ENCODE measurements around the gene RPTOR.

RPTOR gene

DNA sequence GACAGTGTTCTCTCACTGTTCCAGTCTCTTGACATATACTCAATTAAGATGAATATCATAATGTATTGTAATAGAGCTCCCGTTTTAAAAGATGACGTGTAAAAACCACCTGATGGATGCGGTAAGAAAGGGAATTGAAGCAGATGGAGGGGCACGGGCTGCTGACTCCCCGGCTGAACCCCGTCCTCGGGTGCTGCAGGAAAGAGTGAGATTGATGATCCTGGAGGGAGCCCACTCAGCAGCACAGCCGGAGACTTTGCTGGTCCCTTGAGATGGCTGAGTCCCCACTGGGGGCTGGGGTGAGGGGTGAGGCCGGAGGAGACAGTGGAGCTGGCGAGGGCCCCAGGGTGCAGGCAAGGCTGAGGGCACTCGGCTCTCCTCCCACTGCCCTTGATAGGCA, 217.4 kb downstream of the RPTOR start:
- no peak for TF ChIP-seq GATA2 (IDR thresholded peaks at IDR 0.05; ENCODE audit: low read depth, low read length)
- no peak for TF ChIP-seq GATA3 (IDR thresholded peaks at IDR 0.05; ENCODE audit: low read depth, low read length)

DNA sequence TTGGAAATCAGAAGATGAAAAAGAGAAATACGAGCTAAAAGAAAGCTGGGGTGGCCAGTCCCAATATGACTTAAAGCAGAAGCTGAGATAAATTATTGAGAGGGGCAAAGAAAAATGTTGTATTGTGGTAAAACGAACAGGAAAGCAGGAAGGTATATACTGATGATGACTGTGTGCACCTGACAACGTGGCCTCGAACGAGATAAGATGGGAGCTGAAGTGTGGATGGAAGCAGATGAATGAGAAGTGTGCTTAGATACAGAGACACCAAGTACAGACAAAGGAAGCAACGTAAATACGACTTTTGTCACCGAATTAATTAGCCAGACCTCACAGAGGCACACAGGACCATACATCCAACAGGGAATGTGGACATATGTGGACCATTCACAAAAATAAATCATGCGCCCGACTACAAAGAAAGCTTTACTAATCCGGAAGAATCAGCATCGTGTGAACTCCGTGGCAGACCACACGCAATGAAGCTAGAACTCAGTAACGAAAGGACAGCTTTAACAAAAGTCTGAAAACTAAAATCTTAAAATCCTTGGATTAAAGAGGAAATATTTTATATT, 218.7 kb downstream of the RPTOR start:
- TF ChIP-seq GATA3 (IDR thresholded peaks at IDR 0.05; ENCODE audit: low read depth, low read length) (no peak), GATA2 (IDR thresholded peaks at IDR 0.05; ENCODE audit: low read depth, low read length) (no peak)

DNA sequence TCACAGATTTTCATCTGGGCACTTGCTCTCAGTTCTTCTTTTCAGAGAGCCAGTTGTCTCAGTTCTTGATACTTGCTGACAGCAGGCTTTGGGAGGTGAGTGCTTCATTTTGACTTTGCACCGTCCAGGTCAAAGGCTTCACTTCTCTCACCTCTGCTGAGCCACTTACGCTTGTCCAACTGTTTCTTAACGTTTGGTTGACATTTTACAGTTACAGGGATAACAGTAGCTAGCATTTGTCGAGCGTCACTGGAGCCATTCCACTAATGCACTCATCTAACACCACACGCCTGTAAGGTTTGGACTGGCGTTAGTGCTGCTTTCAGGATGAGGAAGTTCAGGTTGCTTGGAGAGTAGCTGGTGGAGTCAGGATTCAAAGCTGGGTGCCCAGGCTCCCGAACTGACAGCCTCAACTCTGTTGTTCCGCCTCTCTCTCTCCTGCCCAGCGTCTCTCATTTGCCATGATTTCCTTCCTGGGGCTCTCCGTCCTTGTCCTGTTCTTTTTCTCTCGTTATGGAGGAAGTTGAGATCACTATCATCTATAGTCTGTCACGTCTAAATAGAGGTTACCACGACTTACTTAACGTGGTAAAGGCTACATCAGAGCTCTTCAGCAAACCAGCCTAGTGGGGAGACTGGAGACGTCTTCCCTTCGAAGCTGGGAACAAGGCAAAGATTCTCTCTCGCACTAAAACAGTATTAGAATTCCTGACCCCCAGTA, 220.8 kb downstream of the RPTOR start:
- TF ChIP-seq GATA3 (IDR thresholded peaks at IDR 0.05; ENCODE audit: low read depth, low read length) (no peak), GATA2 (IDR thresholded peaks at IDR 0.05; ENCODE audit: low read depth, low read length) (no peak)

DNA sequence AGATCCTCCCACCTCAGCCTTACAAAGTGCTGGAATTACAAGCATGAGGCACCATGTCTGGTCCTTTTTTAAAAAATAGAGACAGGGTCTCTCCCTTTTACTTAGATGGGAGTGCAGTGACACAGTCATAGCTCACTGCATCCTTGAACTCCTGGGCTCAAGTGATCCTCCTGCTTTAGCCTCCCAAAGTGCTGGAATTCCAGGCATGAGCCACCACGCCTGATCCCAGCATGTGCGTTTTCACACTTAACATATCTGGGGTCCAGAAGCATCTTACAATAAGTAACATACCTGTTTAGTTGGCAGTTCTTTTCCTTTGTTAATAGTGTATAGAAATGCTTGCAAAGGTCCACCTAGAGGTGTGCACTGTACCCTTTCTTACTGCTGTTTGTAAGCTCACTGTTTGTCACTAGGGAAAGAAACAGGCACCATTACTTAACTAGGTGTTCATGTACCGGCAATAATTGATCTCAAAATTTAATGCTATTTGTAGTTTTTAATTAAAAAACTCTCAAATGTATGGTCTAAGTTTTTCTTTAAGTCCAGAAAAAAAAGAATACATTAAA, 221.7 kb downstream of the RPTOR start:
- TF ChIP-seq GATA2 (IDR thresholded peaks at IDR 0.05; ENCODE audit: low read depth, low read length), result no peak
- TF ChIP-seq GATA3 (IDR thresholded peaks at IDR 0.05; ENCODE audit: low read depth, low read length), result no peak

DNA sequence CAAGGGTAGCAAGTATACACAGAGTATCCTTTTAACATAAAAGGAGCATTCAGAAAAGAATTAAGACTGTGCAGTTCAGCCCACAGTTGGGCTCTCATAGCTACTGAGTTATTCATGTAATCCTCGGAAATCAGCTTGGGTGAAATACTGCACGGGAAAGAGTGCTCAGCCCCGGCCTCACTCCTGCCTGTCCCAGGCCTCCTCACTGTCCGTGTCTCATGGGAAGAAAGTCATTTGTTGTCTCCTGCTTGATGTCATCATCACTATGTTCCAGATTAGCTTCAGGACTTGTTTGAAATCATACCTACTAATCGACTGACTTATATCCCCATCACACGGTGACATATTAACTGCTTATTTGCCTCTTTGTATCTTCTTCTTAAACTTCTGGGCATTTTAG, 223.8 kb downstream of the RPTOR start:
- TF ChIP-seq GATA2 (IDR thresholded peaks at IDR 0.05; ENCODE audit: low read depth, low read length) (no peak), GATA3 (IDR thresholded peaks at IDR 0.05; ENCODE audit: low read depth, low read length) (no peak)

DNA sequence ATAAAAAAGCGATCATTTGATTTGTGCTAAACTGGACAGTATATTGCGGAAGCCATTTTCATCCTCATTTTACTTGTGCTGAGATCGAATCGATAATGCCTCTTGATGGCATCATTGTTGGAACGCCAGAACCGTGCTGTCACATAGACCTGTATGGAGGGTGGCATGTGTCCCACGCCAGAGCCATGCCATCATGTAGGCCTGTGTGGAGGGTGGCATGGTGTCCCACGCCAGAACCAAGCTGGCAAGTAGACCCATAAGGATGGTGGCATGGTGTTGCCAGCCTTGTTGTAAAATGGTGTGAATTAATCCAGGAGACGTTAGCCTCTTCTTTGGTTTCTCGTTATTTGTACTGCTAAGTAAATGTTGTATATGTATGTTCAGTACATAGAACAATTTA, 224.3 kb downstream of the RPTOR start:
- TF ChIP-seq GATA2 (IDR thresholded peaks at IDR 0.05; ENCODE audit: low read depth, low read length) (no peak), GATA3 (IDR thresholded peaks at IDR 0.05; ENCODE audit: low read depth, low read length) (no peak)

DNA sequence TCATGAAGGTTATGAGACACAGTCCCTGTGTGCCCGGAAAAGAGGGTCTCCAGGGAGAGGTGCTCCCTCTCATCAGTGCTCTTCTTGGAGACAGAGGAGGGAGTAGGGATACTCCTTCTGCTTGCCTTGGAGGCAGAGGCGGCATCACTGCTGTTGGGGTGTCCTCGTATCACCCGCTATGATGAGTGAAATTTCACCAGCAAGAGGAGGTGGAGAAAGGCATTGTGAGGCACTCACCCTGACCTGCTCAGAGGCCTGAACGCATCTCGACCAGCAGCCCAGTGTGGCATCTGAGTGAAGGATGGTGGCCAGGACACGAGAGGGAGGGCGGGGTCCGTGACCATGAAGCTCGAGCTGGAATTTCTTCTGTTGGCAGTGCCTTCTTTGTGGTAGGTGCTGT, 224.9 kb downstream of the RPTOR start:
- TF ChIP-seq GATA2 (IDR thresholded peaks at IDR 0.05; ENCODE audit: low read depth, low read length), result no peak
- no peak for TF ChIP-seq GATA3 (IDR thresholded peaks at IDR 0.05; ENCODE audit: low read depth, low read length)

DNA sequence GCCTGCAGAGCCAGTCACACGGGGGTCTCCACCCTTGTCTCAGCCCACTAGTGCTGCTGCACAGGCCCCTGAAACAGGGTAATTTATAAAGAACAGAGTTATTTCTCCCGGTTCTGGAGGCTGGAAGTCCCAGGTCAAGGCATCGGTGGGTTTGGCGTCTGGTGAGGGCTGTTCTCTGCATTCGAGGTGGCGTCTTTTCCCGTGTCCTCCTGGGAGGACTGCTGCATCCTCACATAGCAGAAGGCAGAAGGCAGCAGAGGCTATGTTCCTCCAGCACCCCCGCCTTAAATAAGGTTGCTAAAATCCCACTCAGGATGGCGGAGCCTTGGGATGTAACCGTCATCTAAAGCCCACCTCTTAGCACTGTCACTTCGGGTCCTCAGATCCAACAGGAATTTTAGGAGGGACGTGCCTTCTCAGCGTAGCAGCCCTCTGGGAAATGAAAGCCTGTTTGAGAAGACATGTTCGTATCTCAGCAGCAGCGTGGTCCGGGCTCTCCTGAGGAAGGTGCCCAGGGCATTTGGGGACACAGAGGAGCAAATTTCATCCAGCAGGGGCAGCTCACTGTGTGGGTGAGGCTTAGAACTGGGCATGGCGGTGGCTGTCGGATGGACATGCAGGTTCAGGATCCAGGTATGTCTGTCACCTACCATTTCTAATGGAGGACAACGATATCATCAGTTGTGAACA, 225.4 kb downstream of the RPTOR start:
- TF ChIP-seq GATA3 (IDR thresholded peaks at IDR 0.05; ENCODE audit: low read depth, low read length) (no peak), GATA2 (IDR thresholded peaks at IDR 0.05; ENCODE audit: low read depth, low read length) (no peak)

DNA sequence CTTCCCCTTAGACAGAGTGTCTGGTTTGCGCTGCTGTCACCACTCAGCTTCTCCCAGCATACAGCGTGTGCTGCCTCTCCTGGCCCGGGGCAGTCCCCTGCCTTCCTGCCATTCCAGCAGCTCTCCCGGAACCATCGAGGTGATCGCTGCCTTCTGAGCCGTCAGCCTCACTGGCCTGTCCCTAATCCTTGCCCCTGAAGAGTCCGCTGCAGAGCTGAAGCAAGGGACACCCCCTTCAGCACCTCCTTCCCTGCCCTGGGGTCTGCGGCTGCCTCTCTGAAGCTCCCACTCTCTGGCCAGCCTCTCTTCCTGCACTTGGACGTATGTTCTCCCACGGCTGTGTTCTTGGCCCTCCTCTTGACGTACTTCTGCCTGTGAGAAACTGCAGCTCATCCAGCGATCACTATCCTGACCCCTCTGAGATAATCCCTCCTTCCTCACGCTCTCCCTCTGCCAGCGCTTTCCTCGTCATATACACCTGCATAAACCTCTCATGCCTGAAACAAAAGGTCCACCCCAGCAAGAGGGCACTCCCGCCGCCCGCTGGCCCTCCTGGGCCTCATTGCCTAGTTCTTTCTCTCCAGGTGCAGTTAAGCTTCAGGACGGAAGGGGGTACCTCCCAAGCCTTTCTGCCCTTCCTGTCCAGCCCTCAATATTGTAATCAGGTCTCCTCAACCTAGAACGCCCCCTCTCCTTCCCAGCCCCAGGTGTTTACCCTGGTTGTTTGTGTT, 226.4 kb downstream of the RPTOR start:
- TF ChIP-seq GATA2 (IDR thresholded peaks at IDR 0.05; ENCODE audit: low read depth, low read length) (no peak), GATA3 (IDR thresholded peaks at IDR 0.05; ENCODE audit: low read depth, low read length) (no peak)

DNA sequence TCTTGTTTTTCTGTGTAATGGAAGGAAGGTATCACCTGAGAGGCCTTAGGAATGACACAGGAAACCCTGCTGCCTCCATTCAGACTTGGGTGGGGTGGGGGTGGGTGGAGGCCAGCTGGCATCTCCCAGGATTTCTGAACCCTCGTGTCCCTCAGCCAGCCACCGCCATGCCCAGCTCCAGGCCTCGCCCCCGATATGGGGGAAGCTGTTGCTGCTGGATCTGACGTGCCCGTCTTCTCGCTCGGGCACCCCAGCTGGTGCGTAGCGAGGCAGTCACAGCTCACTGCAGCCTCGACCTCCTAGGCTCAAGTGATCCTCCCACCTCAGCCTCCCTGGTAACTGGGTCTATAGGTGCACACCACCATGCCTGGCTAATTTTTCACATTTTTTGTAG, 227.0 kb downstream of the RPTOR start:
- no peak for TF ChIP-seq GATA2 (IDR thresholded peaks at IDR 0.05; ENCODE audit: low read depth, low read length)
- TF ChIP-seq GATA3 (IDR thresholded peaks at IDR 0.05; ENCODE audit: low read depth, low read length), result no peak

DNA sequence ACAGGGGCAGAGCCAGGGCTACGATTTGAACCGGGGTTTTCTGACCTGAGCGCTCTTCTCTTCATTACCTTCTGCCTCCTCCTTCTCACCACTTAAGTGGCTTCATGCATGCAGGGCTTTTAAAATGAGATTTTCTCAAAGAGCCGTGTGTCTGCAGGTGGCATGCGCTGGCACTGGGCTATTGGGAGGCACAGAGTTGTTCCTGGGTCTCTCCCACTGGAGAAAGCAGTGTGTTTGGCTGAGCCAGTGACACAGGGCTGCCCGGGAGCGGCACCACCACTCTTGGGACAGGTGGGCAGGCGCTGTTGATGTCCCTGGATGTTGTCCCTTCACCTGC, 228.2 kb downstream of the RPTOR start:
- no peak for TF ChIP-seq GATA3 (IDR thresholded peaks at IDR 0.05; ENCODE audit: low read depth, low read length)
- TF ChIP-seq GATA2 (IDR thresholded peaks at IDR 0.05; ENCODE audit: low read depth, low read length), result no peak

DNA sequence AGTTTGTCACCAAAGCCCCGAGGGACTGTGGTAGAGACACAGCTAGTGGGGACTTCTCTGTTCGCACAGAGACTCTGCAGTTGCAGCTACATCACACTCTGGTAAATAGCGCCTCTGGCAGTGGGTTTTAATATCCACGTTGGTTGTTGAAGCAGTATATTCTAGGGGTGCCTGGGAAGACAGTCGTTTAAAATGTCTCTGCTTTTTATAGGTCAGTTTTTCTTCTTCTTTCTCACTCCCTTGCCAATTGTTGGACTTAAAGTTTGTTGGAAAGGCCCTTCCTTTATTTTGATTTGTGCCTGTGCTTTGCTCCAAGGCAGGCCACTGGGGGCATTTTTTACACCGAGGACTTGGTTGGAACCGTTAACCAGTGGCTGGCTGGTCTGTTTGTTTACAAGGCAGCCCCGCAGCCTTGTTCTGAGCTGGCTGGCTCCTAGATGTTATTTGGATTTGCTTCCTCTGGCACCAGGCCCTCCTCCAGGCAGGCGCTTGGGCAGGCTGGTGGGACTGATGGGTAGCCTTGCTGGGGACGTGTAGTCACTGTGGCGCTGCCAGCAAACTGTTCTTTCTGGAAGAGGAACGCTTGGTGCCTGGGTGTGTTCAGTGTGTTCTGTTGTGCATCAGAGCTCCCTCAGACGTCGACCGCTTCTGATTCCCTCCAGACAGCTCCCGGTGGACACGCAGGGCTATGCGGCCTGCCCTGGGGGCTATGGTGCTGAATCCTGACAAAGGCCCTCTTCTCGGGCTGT, 228.8 kb downstream of the RPTOR start:
- TF ChIP-seq GATA2 (IDR thresholded peaks at IDR 0.05; ENCODE audit: low read depth, low read length), result no peak
- no peak for TF ChIP-seq GATA3 (IDR thresholded peaks at IDR 0.05; ENCODE audit: low read depth, low read length)

DNA sequence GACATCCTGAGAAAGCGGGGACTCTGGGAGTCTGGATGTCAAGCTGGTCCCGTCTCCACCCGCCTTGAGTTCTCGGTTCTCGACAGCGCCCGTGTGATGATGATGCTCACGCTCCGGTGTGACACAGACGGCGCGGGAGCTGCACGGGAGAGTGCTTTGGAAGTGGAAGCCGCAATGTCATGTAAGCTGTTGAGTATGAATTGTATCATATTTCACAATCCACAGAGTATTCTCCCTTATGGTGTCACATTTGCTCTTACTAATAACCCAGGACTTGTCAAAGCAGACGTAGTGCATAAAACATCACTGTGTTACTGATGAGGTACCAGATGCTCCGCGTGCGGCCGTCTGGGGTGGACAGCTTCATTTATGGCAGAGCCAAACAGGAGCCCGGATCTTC, 229.5 kb downstream of the RPTOR start:
- no peak for TF ChIP-seq GATA2 (IDR thresholded peaks at IDR 0.05; ENCODE audit: low read depth, low read length)
- TF ChIP-seq GATA3 (IDR thresholded peaks at IDR 0.05; ENCODE audit: low read depth, low read length), result no peak
